ENCODE data around the gene MRPL39.
A peak's percentile ranks its signal among the peaks of the same experiment; 100 is the strongest.
"Not testable (repeated sequence)": the region's sequence is repeated elsewhere in the genome, so short reads cannot be mapped to it uniquely, and the experiment has no call there.

Gene MRPL39
- total RNA-seq: 9.2 to 25.7 reads per million in 2 donors

DNA sequence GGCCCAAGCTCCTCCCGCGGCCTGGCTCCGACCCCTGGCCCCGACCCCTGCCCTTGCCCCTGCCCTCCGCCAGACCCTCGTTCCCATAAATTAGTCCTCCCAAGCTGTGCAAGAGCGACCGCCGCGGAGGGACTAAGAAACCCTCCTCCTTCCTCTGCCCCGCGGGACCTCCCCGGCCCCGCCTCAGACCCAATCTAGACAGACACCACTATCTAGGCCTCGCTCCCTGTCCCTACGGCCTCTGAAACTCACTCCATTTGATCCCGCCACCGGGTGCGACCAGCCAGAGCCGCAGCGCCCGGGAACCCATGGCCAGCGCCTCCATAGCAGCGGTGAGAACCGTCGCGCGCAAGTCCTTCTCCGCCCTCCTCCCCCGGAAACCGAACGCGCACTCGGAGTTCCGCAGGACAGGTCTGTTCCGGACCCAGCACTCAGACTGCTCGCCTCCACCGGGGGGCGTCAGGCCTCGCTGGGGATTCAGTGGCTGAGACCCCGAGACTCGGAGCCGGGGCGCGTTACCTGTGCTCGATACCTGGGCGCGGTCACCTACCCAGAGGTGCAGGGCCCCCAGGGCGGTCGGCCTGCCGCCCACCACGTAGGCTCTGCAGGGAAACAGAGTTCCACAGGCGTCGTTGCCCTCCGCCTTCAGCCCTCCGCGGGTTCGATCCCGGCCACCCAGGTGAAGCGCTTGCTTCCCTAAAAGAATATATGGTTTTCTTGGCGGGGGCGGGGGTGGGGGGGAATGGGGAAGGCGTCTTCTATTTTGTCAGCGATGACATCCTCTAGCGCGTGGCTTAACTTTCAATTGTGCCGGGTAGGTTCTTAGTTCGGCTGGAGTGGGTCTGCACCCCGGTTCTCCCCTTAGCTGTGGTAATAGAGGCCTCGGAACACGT lies at the start of gene MRPL39:
Gene MRPL39 (minus strand): TSS at position 331 of the 893 bp plus-strand sequence. CDS start 6 bp downstream, at position 325.
- peak; percentile 74 for DNase-seq

DNA sequence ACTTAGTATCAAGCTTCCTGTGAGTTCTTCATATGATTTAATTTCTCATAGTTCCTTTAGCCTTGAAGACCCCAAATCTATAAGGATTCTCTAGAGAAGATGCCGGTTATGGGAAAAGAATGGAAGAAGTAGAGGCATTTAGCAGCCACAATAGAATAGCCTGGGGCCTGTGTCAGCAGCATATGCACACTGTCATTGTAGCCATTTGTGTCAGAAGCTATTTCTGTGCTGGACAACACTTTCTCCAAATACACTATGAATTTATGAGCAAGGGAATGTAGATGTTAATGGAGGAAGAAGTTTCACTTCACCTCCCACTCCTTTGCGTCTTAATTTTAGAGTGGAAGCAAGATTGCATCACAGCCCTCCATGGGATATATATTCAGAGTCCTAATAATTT lies 49.1 kb upstream of the MRPL39 start:
- DNase-seq: no peak

DNA sequence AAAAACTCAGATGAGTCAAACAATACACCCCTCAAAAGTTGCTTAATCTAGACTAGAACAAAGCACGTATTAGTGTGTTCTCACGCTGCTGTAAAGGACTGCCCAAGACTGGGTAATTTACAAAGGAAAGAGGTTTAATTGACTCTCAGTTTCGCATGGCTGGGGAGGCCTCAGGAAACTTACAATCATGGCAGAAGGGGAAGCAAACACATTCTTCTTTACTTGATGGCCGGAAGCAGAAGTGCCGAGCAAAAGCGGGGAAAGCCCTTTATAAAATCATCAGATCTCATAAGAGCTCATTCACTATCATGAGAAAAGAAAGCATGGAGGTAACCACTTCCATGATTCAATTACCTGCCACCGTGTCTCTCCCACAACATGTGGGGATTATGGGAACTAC lies 41.9 kb upstream of the MRPL39 start:
- no peak for DNase-seq

DNA sequence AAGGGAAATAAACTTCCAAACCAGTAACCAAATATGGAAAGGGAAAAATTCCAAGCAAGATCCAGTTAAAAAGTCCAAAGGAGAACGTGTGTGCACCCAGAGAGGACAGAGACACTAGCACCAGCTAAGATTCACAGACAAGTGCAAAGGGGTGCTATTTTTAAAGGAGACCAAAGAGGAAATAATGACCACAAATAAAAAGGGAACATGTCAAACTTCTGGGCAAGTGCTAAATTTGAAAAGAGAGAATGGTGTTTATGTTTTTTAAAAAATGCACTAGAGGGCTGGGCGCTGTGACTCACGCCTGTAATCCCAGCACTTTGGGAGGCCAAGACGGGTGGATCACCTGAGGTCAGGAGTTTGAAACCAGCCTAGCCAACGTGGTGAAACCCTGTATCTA lies 40.4 kb upstream of the MRPL39 start:
- DNase-seq: no peak

DNA sequence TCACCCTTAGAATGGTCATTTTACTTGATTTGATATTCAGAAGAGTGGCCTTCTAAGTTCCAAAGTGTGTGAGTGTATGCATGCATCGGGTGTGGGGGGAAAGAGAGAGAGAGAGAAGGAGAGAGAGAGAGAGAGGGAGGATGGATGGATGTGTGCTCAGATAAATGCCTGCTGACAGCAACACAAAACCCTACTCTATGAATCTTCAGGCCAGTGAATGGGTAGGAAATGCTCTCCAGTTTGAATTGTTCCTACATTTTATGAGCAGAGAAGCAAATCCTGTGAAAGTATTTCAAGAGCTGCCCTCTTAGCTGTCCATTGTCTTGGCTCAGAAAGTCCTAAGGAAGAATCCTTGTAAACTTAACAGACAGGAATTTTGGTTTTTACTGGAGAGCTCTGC lies 39.2 kb upstream of the MRPL39 start:
- DNase-seq: no peak

DNA sequence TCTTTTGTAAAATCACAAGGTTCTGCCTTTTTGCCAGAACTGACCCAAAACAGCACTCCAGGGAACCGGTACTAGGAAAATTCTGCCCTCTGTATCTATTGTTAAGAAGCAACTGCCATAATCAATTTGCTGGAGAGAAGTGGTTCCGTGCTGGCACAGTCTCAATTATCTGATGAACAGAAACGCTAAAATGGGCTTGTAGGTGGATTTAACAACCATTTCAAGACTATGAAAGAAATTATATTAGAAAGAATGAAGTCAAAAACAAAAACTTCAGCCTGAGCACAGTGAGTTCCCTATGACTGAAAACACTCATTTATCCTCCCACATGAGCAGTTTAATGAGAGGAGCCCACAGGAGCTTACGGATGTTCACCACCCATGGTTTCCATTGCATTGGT lies 36.2 kb upstream of the MRPL39 start:
- DNase-seq: no peak

DNA sequence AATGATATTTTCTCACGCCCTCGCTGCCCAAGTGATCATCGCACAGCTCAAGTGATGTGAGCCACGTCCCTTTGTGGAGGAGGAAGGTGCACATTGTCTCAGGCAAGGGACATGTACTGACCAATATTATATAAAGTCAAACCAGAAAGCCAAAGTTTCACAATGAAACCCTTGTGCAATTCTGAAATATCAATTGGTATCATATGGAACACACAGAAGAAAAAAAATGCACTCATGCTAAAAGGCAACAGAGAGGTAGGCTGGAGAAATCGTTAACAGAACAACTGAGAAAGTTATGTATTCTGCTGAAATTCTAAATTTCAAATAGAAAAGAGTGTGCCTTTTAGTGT lies 33.6 kb upstream of the MRPL39 start:
- no peak for DNase-seq

DNA sequence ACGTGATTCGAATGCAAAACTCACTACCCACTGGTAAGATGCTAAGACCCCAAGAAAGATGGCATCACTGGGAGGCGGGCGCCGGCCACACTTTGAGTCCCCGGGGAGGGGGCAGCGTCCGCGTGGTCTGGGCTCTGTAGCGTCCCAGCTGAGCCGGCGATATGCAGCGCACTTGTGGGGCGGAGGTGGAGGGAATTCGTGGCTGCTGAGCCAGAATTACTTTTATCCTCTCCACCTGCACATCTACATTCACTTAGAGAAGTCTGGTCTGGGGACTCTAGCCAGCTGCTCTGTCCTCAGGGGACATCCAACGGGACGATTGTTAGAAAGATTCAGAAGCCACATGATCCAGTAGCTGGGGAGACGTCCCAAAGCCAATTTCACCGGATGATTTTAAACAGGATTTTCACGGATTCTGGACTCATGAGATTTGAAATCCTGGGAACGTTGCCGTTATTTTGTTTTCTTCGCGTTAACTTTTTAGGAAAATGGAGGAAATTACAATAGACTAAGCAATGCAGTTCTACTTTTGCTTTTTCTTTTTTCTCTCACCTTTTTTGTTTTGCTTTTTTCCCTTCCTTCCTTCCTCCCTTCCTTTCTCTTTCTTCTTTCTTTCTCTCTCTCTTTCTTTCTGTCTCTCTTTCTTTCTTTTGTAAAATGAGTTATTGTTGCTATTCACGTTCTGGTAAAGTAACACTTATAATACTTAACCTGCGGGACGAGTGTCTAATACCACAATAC lies 33.1 kb upstream of the MRPL39 start:
- DNase-seq: peak; percentile 2

DNA sequence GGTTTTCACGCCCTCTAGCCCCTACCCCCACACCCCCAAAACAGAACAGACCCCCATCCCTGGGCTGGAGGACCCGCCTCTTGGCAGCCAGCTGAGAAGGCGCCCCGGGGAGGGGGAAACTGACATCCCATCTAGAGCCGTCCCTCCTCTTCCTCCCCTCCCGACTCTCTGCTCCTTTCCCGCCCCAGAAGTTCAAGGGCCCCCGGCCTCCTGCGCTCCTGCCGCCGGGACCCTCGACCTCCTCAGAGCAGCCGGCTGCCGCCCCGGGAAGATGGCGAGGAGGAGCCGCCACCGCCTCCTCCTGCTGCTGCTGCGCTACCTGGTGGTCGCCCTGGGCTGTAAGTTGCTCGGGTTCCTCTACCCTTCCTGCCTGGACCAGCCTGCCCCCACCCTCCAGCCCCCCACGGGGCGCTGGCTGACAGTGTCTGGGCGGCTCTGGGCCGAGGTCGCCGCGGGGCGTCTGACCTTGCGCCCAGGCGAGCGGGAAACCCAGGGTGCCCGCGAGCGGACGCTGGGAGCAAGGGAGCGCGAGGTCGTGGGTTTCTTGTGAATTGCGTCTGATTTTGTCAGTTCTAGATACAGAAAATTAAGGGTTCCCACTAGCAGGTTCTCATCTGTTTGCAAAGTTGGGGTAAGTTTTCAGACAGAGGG lies 32.4 kb upstream of the MRPL39 start:
- DNase-seq: peak; percentile 23

DNA sequence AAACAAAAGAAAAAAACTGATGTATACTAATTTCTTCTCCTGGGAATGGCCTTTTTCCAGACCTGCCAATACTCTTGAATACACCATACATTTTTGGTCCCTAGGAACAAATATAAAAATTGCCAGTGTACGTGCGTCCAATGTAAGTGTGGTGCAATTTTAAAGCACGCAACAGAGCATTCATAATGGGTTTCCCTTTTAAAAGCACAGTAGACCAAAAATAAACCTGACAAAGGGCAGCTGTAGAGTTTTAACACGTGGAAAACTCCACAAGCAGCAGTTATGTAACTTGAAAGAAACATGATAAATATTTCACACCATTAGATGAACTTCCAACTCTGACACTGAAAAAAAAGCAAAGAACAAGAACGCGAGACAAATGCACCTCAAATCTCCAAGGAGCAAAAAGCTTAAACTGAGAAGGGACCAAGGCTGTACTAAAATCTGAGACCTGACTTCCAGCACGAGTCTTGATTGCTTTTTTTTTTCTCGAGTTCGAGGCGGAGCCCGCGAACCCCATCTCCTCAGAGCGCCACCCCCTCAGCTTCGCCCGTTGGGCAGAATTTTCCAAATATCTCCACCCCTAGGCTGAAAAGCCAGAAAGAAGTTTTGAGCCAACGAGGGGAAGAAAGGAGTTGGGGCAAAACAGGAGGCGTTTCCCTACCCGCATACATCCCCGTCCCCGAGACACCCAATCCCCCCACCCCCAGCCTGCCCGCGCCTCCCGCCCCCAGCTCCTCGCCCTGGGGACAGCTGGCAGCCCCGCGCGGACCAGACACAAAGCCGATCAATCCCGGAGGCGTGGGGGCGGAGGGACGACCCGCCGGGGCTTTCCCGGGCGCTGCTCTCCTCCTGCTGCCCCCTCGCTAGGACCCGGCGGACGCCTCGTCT lies 31.6 kb upstream of the MRPL39 start, which contains the start of gene JAM2:
Gene JAM2 (plus strand): TSS at position 599 of the 891 bp plus-strand sequence. CDS start 564 bp downstream, outside the sequence.
- peak; percentile 23 for DNase-seq

DNA sequence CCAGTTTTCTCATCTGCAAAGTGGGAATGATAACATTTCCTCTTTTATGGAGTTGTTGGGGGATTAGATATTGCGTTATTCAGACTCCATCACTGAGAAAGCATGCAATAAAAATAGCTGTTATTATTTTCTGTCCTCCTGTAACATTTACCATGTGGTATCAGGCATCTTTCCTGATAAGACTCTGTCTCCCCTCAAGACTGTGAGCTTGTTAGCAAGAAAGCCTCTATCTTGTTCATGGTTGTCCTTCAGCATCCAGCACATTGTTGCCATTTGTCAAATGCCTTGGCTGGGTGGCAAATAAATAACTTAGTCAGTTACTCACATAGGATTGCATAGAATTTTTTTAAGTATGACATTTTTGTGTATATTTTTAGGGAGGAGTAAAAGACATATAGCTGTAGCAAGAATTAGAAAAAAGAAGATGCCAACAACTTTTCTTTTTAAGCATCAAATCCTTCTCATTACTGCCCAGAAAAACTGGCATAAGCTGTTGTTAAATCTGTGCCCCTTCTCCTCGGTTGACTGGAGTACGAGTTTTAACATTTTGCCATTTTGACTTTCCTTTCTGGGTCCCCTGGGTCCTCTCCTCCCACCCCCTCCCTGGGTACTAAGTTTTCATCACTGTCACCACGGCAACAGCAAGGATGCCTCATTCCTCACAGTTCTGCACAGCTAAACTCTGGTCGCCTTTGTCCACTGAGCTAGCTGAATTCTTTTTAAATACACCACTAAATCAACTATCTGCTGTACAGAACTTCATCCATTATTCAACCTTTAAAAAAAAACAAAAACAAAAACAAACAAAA lies 30.8 kb upstream of the MRPL39 start:
- no peak for DNase-seq

DNA sequence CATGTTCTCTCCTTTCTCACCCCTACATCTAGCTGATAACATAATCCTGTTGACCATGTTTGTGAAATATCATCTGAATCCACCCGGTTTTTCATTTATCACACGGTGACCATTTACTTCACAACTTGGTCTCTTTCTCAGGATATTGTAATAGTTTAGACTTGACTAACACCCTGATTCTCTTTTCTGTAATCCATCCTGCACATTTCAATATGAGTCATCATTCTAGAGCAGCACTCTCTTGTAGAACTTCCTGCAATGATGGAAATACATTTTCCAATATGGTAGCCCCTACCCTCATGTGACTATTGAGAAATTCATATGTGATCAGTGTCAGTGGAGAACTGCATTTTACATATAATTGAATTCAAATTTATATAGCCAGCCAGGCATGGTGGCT lies 29.4 kb upstream of the MRPL39 start:
- no peak for DNase-seq

DNA sequence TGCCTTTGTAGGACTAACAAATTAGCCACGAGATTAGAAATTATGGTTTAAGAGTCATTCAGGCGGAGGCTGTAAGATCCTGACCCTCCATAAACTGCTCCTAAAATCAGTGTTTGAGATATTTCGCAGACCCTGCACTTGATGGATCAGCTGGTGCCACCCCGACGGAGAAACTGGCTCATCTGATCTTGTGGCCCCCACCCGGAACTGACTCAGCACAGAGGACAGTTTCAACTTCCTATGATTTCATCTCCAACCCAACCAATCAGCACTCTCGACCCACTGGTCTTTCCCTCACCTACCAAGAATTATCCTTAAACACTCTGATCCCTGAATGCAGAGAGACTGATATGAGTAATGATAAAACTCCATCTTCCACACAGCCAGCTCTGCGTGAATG lies 28.0 kb upstream of the MRPL39 start:
- DNase-seq: no peak

DNA sequence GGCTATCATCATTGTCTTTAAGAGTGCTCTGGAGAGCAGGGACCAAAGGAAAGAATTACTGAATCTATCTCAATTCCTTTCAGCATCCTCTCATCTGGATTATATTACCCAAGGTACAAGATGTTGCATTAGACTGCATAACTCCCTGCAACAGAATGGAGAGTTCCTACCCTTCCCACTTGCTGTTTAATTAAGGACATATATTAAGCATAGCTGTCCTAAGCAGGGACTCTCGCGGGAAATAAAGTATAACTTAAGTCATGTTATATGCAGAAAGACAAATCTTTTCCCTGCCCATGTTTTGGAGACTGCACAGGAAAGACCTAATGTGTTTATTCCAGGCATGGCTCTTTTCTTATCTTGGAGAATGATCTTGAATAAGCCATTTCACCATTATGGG lies 25.0 kb upstream of the MRPL39 start:
- DNase-seq: no peak

DNA sequence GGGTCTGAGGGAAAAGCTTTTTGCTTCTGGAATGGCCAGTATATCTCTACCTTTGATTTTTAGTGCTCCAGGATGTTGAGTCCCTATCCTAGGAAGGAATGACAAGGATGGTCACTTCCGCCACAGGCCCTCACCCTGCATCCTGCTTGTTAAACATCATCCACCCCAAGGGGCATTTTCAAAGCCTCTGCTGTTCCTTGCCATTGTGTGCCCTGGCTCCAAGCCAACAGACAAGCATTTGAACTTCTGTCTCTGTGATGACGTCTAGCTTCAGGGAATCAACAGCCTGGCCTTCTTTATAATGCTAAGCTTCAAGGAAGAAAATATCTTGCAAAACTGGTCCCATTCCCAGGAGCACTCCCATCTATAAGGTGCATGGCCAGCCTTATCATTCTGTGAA lies 19.5 kb upstream of the MRPL39 start:
- DNase-seq: no peak

DNA sequence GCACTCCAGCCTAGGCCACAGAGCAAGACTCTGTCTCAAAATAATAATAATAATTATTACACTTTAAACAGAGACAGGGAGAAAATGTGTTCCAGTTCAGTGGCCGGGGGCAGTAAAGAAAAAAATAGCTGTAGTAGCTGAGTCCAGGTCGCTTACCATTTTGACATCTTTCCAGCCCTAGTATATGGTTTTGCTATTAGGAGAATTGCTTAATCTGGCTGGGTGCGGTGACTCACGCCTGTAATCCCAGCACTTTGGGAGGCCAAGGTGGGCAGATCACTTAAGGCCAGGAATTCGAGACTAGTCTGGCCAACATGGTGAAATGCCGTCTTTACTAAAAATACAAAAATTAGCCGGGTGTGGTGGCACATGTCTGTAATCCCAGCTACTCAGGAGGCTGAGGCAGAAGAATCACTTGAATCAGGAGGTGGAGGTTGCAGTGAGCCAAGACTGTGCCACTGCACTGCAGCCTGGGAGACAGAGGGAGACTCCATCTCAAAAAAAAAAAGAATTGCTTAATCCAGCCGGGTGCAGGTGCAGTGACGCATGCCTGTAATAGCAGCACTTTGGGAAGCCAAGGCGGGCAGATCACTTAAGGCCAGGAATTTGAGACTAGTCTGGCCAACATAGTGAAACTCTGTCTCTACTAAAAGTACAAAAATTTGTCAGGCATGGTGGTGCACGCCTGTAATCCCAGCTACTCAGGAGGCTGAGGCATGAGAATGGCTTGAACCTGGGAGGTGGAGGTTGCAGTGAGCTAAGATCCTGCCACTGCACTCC lies 18.7 kb upstream of the MRPL39 start:
- not testable (repeated sequence) for DNase-seq

DNA sequence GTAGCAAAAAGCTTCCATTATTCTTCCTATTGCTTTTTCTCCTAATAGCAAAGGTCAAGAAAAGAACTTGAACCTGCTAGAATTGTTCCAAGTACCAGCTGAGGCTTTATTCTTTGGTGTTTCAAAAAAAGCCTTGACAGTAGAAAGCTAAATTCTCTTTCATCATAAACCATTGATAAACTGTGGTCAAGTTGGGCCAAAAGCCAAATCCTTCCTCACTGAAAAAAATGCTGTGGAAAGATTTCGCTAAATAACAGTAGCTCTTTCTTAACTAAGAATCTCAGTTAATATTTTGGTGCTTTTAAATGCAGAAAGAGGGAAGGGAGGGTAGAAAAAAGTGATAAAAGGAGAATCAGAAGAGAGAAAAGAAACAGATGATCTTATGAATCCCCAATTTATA lies 17.8 kb upstream of the MRPL39 start:
- DNase-seq: no peak

DNA sequence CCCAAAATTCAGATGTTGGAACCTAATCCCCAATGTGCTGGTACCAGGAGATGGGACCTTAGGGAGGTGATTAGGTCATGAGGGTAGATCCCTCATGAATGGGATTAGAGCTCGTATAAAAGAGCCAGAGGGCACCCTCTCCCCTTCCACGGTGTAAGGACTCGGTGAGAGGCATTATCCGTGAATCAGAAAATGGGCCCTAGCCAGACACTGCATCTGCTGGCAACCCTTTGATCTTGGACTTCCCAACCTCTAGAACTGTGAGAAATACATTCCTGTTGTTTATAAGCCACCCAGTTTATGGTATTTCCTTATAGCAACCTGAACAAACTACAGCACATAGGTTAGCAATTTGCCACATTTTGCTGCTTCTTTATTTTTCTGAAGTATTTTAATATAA lies 17.2 kb upstream of the MRPL39 start:
- no peak for DNase-seq

DNA sequence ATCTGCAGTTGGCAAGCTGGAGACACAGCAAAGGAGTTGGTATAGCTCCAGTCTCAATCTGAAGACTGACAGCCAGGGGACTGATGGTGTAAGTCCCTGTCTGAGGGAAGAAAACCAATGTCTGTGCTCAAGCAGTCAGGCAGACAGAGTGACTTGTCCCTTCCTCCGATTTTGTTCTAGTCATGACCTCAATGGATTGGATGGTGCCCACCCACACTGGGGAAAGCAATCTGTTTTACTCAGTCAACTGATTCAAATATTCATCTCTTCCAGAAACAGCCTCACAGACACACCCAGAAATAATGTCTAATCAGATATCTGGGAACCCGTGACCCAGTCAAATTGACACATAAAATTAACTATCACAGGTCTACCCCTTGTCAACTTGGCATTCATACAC lies 11.9 kb upstream of the MRPL39 start:
- DNase-seq: no peak

DNA sequence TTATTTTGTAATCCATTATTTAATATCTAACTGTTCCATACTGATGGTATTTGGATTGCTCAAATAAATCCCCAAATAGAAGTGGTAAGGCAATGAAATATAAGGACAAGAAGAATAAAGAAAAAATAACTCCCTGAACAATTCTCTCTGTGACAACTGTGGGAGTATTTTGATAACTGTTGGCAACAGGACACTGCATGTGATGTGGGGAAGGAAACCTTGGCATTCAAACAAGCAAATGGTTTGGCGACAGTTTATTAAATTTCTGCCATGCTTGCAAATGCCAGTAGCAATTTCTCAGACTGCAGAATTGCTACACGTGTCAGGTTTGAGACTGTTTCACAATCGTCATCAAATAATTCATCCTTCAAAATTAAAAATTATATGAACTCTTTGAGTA lies 8.6 kb upstream of the MRPL39 start:
- no peak for DNase-seq

DNA sequence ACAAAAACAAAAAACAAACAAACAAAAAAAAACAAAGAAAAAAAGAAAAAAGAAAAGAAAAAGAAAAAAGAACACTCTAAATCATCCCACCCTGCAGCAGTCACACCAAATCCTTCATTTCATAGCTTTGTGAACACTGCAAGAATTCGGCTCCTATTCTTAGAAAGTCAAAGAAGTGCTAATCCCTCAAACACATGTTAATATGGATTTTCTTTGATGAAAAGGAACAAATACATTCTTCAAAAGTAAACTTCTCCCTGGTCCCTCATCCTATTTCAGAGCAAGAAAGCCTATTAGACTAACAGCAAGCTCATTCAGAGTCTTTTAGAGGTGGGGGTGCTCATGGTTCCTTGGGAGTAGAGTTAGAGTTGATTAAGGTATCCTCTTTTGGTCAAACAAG lies 7.2 kb upstream of the MRPL39 start:
- DNase-seq: no peak
